Transverse colon (tissue), 4 donors: Measurements from ENCODE around the gene CALB2. TPM values are rescaled to one million over a fixed set of nuclear protein-coding genes. Genes with fewer than 3 reads are reported as not detected.

Experiments
- DNase-seq: peaks from one replicate; pipeline ENCODE4 v3.0.0-alpha.2; 2019
- H3K27ac ChIP-seq, 4 donors: fragments of 200-600 bp; sonication (generic); 2 replicates each; pipeline ENCODE4 v1.5.1; 2016 to 2018; ENCODE audit warnings: inconsistent platforms in 4 of 4
- H3K27me3 ChIP-seq: fragments of 200-600 bp; sonication (generic); 2 replicates; pipeline ENCODE4 v1.5.1; 2017; ENCODE audit warnings: inconsistent platforms
- H3K36me3 ChIP-seq, 4 donors: fragments of 200-600 bp; sonication (generic); 2 replicates each; pipeline ENCODE4 v1.5.1; 2017 to 2019; ENCODE audit warnings: inconsistent platforms in 4 of 4
- H3K4me1 ChIP-seq, 4 donors: fragments of 200-600 bp; sonication (generic); 2 replicates each; pipeline ENCODE4 v1.5.1; 2017 to 2020; ENCODE audit warnings: inconsistent platforms in 4 of 4
- H3K4me3 ChIP-seq, 4 donors: fragments of 200-600 bp; sonication (generic); 1 replicate in 1 of 4; 2 replicates in 3 of 4; pipeline versions ENCODE4 v1.5.1 to v1.6.1; 2017 to 2019; ENCODE audit warnings: inconsistent platforms in 4 of 4
- H3K9me3 ChIP-seq, 2 donors: fragments of 200-600 bp; sonication (generic); 2 replicates each; pipeline ENCODE4 v1.5.1; 2017 to 2019; ENCODE audit warnings: inconsistent platforms in 2 of 2
- CTCF ChIP-seq, 5 experiments: fragments of 200-600 bp in 3 of 5; fragments of 450-650 bp in 2 of 5; sonication (generic) in 3 of 5; IDR thresholded peaks; 1 replicate in 2 of 5; 2 replicates in 3 of 5; pipeline ENCODE4 v1.5.1; 2016 to 2017; ENCODE audit warnings: antibody characterized with exemption in 5 of 5, inconsistent platforms in 3 of 5, mild to moderate bottlenecking in 2 of 5, moderate library complexity in 1 of 5
- EP300 ChIP-seq: sonication (generic); formaldehyde crosslinking; IDR thresholded peaks from one replicate; pipeline ENCODE4 v1.6.1; 2017; ENCODE audit warnings: antibody characterized with exemption, low read depth
- POLR2A ChIP-seq: fragments of 450-650 bp; IDR thresholded peaks from one replicate; pipeline ENCODE4 v1.6.1; 2016; ENCODE audit warnings: antibody characterized with exemption, mild to moderate bottlenecking, moderate library complexity
- POLR2AphosphoS5 ChIP-seq, 3 donors: sonication (generic); formaldehyde crosslinking; IDR thresholded peaks; one replicate each; pipeline ENCODE4 v1.6.1; 2016; ENCODE audit warnings: antibody characterized with exemption in 3 of 3
- WGBS, 2 donors: methylation state at CpG; one replicate each; pipeline ENCODE4 v1.1.5; 2018; ENCODE audit warnings: low coverage in 1 of 2; 5-methylcytosine and 5-hydroxymethylcytosine counted together
- in situ Hi-C, 4 donors: fragments of 200-750 bp; cut with MboI; loops; one replicate each; pipeline versions ENCODE4 v1.15.0 to v1.15.1; 2017; ENCODE audit warnings: low sequenced_read_pairs in 3 of 4, low pct_ligation_motif_present in 1 of 4, low pct_unique_long_range_greater_than_20kb in 1 of 4
- intact Hi-C: fragments of 100-400 bp; cut with DNase I; formaldehyde crosslinking; loops from one replicate; pipeline ENCODE4 v1.15.1; 2023; ENCODE audit warnings: low total_unique reads
- total RNA-seq, 4 donors: library from RNA; depleted of rRNA; stranded (reverse); fragments of >200 nt; gene quantifications; one replicate each; pipeline ENCODE4 v1.1.0, GENCODE V29; 2016

The CALB2 gene
- total RNA-seq, 4 donors from 2014 or later, result 2.0 to 4.0 (median 4.0) TPM; not detected in 1

GRCh38 chr16:71348262-71349085, 10.0 kb upstream of the CALB2 start:
- 85 to 100% methylated on average over 3 to 22 of the region's 22 CpGs for WGBS, 2 donors
- Histone ChIP-seq H3K27me3 (no peaks in the 10 kb centered on the region), H3K4me3 (no peak overlapping the region)

GRCh38 chr16:71350821-71351557, 7.5 kb upstream of the CALB2 start:
- no peak overlapping the region for H3K27ac ChIP-seq
- intact Hi-C loops, result no loop called here
- WGBS, 2 donors, result 75 to 76% methylated on average over 1 to 10 of the region's 10 CpGs
- DNase-seq, result no peak
- in situ Hi-C loops, result no loop called here
- no peak overlapping the region for H3K4me3 ChIP-seq
- H3K4me1 ChIP-seq, result no peaks in the 10 kb centered on the region
- H3K9me3 ChIP-seq, result no peaks in the 10 kb centered on the region
- TF ChIP-seq POLR2A (no peak), CTCF (IDR thresholded peaks at IDR 0.05) (no peak), POLR2AphosphoS5 (IDR thresholded peaks at IDR 0.05) (no peak), EP300 (no peak)
- H3K36me3 ChIP-seq, result no peaks in the 10 kb centered on the region
- H3K27me3 ChIP-seq, result no peaks in the 10 kb centered on the region

More at GRCh38 chr16:71348262-71349085, 10.0 kb upstream of the CALB2 start:
- no peaks in the 10 kb centered on the region for H3K4me1 ChIP-seq
- no peaks in the 10 kb centered on the region for H3K36me3 ChIP-seq
- TF ChIP-seq POLR2AphosphoS5 (IDR thresholded peaks at IDR 0.05) (no peak), EP300 (no peak), POLR2A (no peak), CTCF (IDR thresholded peaks at IDR 0.05) (no peak)
- no peak overlapping the region for H3K27ac ChIP-seq
- no peaks in the 10 kb centered on the region for H3K9me3 ChIP-seq
- intact Hi-C loops, result no loop called here
- DNase-seq, result no peak
- in situ Hi-C loops, result no loop called here

DNA sequence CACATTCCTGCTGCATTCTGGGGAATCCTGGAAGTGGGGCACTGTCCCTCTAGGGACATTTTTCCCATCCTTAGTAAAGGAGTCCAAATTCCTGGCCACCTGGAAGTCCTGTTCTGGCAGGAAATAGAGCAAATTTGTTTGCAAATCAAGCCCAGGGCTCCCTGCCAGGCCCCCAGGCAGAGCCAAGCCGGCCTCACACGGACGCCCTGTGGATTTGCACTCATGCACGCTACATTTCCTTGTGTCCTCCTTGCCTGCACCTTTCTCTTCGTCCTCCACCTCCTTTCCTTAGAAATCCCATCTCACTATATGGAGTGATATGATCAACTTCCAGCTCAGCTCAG, 7.0 kb upstream of the CALB2 start:
- intact Hi-C loops (no loop called here), in situ Hi-C loops (no loop called here)
- TF ChIP-seq CTCF (IDR thresholded peaks at IDR 0.05) (no peak), EP300 (no peak), POLR2AphosphoS5 (IDR thresholded peaks at IDR 0.05) (no peak), POLR2A (no peak)
- 27 to 45% methylated on average over 3 to 5 of the region's 5 CpGs for WGBS, 2 donors
- DNase-seq, result no peak
- Histone ChIP-seq H3K9me3 (no peaks in the 10 kb centered on the region), H3K36me3 (no peaks in the 10 kb centered on the region), H3K27ac (no peak overlapping the region), H3K4me1 (no peaks in the 10 kb centered on the region), H3K4me3 (no peak overlapping the region), H3K27me3 (no peaks in the 10 kb centered on the region)

DNA sequence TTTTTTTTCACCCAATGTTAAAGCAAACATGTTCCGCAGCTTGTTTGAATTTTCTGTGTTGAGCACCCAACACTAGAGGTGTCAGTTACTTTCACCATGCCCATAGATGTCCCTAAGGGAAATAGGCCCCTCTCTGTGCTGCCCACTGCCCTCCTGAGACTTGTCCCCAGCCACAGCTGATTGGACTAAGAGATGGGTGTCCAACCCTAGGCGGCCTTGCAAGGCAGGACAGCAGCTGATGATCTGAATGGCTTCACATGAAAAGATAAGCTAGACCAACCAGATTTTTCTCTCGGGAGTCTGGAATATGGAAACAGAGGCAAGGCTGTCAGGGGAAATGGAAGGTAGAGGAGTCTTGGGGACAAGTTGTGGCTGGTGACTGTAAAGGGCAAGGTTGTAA, 6.1 kb upstream of the CALB2 start:
- Histone ChIP-seq H3K27me3 (peaks cover 1% of the 10 kb centered on the region), H3K4me1 (no peaks in the 10 kb centered on the region), H3K36me3 (no peaks in the 10 kb centered on the region), H3K27ac (no peak overlapping the region), H3K9me3 (no peaks in the 10 kb centered on the region), H3K4me3 (no peak overlapping the region)
- in situ Hi-C loops, result no loop called here
- intact Hi-C loops, result no loop called here
- TF ChIP-seq POLR2AphosphoS5 (IDR thresholded peaks at IDR 0.05) (no peak), EP300 (no peak), CTCF (IDR thresholded peaks at IDR 0.05) (no peak), POLR2A (no peak)
- WGBS, 2 donors, result 60 to 81% methylated on average over 1 to 3 of the region's 3 CpGs
- no peak for DNase-seq
